Putamen (tissue), 1 donor: Measurements from ENCODE around the gene AP5B1.
A peak's percentile ranks its signal among the peaks of the same experiment; 100 is the strongest.

Source experiments
- DNase-seq: peaks from one replicate; pipeline ENCODE4 v3.0.0-alpha.2; 2016; ENCODE audit warnings: low spot score

The AP5B1 gene

DNA sequence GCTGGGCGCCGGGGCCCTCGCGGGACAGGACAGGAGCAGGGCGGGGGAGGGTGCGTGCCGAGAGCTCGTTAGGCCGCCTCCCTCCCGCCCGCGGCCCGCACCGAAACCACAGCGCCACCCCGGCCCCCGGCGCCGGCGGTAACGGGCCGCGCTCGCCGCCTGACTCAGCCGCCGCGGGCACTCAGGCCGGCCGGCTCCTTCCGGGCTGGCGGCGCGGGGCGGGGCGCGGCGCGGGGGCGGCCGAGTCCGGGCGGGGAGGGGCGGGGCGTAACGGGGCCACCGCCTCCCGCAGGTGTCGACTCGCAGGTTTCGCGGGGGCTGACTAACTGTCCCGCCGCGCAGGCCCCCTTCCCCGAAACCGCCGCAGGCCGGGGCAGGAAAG, at the start of gene AP5B1:
Gene AP5B1, minus strand, starts transcription at position 207 of the 382 bp plus-strand sequence. CDS start 385 bp downstream, outside the sequence.
- DNase-seq, result peak; percentile 35

DNA sequence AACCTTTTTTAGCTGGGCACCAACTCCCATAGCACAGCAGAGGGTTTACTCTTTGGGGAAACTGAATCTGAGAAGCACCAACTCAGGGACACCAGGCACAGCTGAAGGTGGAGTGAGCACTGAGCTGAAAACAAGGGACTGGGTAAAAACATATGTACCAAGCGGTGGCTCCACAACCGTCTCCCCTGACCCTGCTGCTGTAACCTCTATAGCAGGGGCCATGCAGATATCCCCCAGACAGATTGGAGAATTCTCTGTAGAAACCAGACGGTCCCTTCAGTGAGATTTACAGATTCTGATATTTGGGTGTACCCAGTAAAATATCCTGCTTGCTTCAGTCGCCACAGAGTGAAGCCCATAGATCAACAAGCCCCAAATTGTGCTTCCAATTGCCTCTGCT, 48.7 kb upstream of the AP5B1 start:
- DNase-seq, result no peak

DNA sequence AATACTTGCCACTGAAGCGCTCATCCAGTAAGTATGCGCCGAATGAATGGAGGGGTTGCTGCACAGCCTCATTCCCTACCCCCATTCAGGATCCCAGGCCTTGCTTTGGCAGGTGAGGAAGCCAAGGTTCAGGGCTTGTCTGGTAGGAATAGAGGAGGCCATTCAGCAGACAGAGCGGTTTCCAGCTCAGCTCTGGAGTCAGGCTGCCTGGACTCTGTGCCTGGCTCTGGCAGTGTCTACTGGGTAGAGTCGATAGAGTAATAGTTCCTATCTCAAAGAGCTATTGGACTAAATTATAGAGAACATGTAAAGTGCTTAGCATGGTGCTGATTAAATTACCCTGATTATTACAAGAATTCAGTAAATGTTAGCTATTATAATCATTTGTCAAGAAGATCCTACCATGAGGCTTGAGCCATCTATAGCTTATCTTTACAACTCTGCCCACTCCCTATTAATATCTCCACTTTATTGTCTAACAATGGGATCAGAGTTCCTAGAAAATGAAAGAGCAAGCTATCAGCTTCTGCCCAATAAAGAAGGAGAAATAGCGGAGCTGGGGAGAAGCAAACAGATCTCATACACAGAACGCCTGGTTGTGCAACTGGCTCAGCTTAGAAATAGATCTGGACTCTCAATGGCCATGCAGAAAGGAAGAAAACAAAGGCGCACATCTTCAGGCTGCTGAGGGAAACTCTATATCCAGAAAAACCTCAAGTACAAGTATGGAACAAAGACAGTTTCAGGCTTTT, 46.4 kb upstream of the AP5B1 start:
- no peak for DNase-seq

DNA sequence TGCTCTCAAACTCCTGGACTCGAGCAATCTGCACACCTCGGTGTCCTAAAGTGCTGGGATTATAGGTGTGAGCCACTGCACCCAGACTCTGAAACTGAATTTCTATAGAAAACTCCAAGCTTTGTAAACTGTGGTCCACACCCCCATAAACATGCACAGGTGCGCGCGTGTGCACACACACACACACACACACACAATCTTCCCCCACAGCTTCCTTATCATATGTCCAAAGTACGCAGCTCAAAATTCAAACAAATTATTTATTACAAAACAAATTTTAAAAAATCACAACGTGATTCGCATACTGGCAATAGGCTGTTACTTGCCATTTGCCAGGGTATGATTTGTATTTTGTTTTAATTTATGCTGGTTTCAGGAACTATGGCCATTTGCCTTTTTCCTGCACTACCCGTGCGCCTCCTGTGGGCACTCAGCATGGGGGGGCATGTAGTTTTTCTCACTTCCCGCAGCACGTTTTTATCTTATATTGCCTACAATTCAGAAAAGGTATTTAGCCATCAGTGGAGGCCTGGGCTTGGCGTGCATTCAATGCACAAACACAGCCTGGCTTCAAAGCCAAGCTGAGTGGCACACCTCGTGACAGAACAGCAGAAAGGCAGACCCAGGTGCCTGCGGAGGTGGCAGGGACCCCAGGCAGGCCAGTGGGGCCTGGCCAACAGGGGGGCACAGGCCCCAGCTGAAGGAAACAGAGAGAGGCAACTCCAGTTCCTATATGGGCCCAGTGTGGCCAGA, 42.2 kb upstream of the AP5B1 start:
- DNase-seq, result no peak

- DNase-seq, result no peak
These were observed 40.3 kb upstream of the AP5B1 start for GRCh38 chr11:65821107-65821506.

DNA sequence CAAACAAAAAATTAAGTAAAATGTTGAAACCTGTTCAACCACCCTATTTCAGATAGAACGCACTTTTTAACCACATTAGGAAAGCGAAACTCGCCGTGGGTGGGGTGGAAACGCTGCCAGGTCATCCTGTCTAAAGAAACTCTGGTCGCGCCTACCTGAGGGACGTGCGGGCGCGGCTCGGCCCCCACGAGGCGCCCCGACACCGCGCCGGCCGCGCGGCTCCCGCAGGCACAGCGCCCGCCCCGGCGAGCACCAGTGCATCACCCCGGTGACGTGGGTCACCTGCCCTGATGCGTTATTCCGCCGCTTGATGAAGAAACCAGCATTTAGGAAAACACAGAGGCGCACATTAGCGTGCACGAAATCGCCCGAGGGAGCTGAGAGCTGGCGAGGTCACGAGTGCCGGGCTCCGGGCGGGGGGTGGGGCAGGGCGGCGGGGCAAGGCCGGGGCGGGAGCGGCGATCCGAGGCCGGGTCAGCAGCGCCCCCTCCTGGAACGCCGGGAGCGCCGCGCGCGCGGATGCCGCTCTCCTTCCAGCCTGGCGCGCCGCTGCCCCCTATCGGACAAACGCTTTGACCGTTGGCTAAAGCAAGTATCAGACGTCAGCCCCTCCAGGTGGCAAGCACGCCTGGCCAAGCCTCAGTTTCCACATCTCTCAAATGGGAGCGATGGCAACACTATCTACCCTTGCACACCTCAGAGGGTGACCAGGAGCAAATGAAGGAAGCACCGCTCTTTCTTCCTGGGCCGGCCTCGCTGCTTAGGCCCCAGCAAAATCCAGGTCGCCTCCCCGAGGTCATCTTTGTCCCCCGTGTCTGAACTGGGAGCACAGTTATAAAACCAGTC, 37.3 kb upstream of the AP5B1 start:
- peak; percentile 87 for DNase-seq

- no peak for DNase-seq
These were observed 36.6 kb upstream of the AP5B1 start for GRCh38 chr11:65817312-65817834.

GRCh38 chr11:65816696-65817095, 35.9 kb upstream of the AP5B1 start:
- DNase-seq, result no peak

- DNase-seq, result no peak
These were observed 34.3 kb upstream of the AP5B1 start for GRCh38 chr11:65814986-65815565.

GRCh38 chr11:65814131-65814985, 33.6 kb upstream of the AP5B1 start:
- DNase-seq, result no peak

DNA sequence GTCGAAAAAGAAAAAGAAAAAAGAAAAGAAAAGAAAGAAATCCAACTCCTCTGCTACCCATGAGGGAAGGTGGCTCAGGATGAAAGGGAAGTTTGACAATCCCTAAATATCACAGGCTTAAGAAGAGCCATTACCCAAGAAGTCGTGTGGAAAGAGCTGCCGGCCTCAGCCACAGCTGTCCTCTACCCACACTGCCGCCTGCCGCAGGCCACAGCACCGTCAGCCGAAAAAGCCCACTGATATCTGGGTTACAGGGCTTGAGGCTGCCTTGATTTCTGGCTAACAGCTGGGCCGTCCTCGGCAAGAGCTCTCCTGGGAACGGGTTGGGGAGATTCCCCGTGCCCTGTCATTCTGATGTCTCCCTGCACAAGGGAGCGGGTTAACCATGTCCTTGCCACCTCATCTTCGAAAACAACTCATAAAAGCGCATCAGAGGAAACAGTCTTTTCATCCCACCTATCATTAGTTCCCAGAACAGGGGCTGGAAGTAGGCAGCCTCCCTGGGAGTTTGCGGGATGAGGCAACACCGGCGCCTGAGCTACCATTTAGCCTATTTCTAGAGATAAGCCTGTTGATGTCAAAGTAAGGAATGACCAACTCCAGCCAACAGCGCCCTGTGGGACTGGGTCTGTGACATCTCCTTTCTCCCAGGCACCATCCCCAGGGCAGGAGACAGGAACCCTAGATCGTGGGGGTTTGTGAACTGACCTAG, 31.1 kb upstream of the AP5B1 start:
- no peak for DNase-seq

DNA sequence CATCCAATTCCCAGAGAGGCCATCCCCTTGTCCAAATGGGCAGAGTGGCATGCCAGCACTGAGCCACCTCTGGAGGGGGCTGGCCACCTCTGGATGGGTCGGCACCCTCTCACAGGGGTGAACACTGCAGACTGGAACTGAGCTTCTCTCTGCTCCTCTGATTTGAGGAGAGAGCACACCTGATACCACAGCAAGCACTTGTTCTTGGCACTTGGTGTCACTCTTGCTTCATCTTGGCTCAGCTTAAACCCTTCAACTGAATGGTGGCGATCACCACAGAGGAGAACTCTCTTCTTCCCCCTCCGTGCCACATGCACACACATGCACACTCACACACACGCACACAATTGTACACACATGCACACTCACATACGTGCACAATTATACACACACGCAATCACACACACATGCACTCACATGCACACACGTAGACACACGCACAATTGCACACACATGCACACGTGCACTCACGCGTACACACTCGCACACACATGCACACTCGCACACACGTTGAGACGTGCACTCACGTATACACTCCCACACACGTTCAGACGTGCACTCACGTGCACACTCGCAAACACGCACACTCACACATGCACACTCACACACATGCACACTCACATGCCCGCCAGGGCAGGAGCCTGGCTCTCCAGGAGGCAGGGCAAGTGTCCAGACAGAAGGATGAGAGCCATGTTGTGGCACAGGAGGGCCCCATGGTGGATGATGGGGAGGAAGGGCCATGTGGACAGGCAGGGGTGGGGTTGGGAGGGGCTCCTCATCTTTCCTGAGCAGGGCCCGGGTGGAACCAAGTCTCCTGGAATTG, 29.5 kb upstream of the AP5B1 start:
- DNase-seq, result no peak

- DNase-seq, result no peak
These were observed 28.7 kb upstream of the AP5B1 start for GRCh38 chr11:65809496-65809895.

- DNase-seq, result no peak
These were observed 28.1 kb upstream of the AP5B1 start for GRCh38 chr11:65808744-65809341.

DNA sequence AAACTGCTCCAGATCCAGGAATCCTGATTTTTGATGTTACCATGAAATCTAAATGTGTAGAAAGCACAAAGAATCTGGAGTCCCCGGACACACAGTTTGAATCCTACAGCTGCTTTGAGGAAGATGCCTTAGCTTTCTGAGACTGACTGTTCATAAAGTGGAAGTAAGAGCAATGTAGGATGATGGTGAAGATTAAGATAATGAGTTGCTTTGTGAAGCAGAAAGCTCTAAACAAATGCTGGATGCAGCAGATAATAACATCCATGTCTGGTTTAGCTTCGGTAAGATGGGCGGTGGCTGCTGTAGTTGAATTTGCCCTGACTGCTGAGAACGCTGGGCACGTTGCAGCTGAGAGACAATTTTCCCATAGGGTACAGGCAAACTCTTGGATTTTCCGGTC, 26.2 kb upstream of the AP5B1 start:
- no peak for DNase-seq

DNA sequence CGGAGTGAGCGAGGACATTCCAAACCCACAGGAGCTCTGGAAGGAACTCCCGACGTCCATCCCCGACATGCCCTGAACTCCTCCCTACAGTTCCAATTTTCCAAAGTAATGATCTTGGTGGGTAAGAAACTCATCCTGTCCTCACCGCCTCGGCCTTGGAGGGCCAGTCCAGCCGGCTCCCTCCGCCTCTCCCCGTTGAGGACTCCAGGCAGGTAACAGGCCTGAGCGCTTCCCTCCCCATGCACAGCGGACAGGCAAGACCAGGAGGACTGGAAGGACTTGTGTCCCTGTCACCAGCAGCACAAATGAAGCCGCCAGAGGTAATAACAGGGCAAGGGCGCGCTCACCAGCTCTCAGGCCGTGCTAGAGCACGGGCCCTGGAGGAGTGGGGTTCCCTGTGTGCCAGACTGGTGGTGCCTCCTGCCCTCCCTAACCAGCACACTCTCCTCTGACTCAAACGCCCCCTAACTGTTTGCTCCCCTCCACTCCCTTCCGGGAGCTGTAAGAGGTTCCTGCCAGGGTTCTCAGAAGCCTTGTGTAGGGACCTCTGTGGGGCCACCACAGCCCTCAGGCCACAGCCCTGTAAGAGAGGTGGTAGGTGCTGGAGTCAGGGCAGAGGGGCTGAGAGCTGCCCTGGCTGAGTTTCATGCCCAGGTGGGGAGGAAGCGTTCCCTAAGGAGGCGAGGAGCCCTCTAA, 23.2 kb upstream of the AP5B1 start:
- DNase-seq, result no peak

- no peak for DNase-seq
These were observed 22.1 kb upstream of the AP5B1 start for GRCh38 chr11:65802841-65803240.
